NT2/D1 (cell line): ENCODE measurements around the gene SLC39A11.

Experiments used
- SUZ12 ChIP-seq: IDR thresholded peaks from 2 replicates; pipeline ENCODE4 v1.6.1; 2011; ENCODE audit not compliant: insufficient read length, insufficient read depth; ENCODE audit errors: extremely low read depth
- YY1 ChIP-seq: IDR thresholded peaks from 2 replicates; pipeline ENCODE4 v1.6.1; 2011; ENCODE audit not compliant: insufficient read length, insufficient read depth

DNA sequence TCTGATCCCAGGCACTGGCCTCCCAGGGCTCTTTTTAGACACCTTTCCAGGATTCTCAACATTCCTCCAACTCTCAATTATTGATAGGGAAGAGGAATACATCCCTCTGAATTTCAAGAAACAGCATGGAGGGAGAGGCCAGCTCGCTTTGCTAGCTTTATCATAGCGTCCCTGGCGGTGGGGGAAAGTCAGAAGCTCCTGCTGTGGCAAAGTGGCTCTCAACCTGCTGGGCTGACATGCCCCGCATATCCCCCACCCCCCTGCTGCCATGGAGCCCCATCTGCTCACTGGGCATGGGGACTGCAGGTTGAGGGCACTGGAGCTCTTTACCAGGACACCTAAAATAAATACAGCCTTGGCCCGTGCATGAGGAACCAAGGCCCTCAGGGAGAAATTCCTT is 140.3 kb downstream of the SLC39A11 start:
- no peak for TF ChIP-seq YY1
- TF ChIP-seq SUZ12: no peak
